ENCODE results near the gene CTSZ.

The CTSZ gene

GRCh38 chr20:59032023-59032712, 25.1 kb upstream of the CTSZ start, which contains the start of gene ATP5F1E:
TSS of gene ATP5F1E (minus strand) at chr20:59032335. CDS start at chr20:59032251, 84 bp downstream.
- peak; percentile 89 to 95 (median 90) for DNase-seq (ENCODE audit: low read depth in 4 of 4, low spot score in 1 of 4)

- DNase-seq (ENCODE audit: low read depth in 4 of 4, low spot score in 1 of 4): no peak
Measured at GRCh38 chr20:59031564-59032022, 24.5 kb upstream of the CTSZ start.

- DNase-seq (ENCODE audit: low read depth in 4 of 4, low spot score in 1 of 4): no peak
Measured at GRCh38 chr20:59030911-59031563, 24.0 kb upstream of the CTSZ start.

- no peak for DNase-seq (ENCODE audit: low read depth in 4 of 4, low spot score in 1 of 4)
Measured at GRCh38 chr20:59028812-59029211, 21.8 kb upstream of the CTSZ start.

GRCh38 chr20:59027741-59028320, 20.8 kb upstream of the CTSZ start:
- DNase-seq (ENCODE audit: low read depth in 4 of 4, low spot score in 1 of 4): no peak

DNA sequence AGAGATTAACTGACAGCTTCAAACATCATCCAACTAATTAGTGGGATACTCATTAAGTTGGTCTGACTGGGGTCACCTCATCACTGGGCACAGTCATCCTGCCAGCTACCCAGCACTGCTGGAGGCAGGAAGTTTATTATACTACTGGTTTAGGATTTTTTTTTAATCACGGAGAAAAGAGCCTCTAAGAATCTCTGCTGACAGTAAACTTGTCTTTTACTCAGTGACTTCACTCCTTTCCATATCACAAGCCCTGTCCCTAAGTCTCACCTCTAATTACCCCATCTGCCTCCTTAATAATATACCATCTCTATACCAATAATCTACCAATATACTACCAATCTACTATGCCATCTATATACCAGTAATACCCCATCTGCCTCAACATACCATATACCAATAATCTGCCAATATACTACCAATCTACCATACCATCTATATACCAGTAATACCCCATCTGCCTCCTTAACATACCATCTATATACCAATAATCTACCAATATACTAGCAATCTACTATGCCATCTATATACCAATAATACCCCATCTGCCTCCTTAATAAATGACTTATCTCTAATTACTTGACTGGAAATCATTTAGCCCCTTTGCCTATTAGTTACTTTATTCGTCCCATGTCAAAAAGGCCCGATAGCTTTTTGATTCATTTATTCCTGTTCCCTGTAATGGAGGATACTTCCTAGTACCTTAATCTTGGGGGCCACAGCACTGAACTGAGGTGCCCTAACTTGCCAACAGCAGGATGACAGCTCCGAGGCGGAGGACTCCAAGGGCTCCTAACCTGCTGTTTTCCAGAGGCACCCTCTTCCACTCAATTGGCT, 20.1 kb upstream of the CTSZ start:
- no peak for DNase-seq (ENCODE audit: low read depth in 4 of 4, low spot score in 1 of 4)

DNA sequence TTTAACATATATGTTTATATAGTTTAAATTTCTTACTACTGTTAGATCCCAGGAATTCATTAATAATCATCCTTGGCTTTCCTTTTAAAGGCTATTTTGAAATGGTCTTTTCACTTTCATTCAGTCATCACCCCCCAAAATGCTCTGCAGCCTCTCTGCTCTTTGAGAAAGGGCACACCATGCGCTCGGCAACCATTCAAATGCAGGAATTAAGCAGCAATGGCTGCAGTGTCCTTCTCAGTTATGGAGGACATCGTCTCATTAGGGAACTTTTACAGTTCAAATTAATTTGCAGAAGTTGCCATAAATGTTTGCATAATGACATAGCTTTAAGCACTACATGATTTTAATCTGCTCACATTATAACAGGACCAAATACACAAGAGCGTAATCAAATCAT, 18.5 kb upstream of the CTSZ start:
- no peak for DNase-seq (ENCODE audit: low read depth in 4 of 4, low spot score in 1 of 4)

- no peak for DNase-seq (ENCODE audit: low read depth in 4 of 4, low spot score in 1 of 4)
Measured at GRCh38 chr20:59025086-59025485, 18.0 kb upstream of the CTSZ start.

DNA sequence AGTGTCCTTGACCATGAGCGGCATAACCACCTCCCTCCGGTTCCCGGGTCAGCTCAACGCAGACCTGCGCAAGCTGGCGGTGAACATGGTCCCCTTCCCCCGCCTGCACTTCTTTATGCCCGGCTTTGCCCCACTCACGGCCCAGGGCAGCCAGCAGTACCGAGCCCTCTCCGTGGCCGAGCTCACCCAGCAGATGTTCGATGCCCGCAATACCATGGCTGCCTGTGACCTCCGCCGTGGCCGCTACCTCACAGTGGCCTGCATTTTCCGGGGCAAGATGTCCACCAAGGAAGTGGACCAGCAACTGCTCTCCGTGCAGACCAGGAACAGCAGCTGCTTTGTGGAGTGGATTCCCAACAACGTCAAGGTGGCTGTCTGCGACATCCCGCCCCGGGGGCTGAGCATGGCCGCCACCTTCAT, 17.1 kb upstream of the CTSZ start:
- no peak for DNase-seq (ENCODE audit: low read depth in 4 of 4, low spot score in 1 of 4)

DNA sequence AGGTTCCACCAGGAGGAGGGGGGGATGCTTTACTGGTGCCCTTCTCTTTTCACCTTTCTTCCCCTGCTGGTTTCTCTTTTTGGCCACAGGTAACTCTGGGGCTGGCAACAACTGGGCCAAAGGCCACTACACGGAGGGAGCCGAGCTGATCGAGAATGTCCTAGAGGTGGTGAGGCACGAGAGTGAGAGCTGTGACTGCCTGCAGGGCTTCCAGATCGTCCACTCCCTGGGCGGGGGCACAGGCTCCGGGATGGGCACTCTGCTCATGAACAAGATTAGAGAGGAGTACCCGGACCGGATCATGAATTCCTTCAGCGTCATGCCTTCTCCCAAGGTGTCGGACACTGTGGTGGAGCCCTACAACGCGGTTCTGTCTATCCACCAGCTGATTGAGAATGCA, 16.6 kb upstream of the CTSZ start:
- DNase-seq (ENCODE audit: low read depth in 4 of 4, low spot score in 1 of 4): no peak

GRCh38 chr20:59022754-59023153, 15.7 kb upstream of the CTSZ start:
- DNase-seq (ENCODE audit: low read depth in 4 of 4, low spot score in 1 of 4): no peak

DNA sequence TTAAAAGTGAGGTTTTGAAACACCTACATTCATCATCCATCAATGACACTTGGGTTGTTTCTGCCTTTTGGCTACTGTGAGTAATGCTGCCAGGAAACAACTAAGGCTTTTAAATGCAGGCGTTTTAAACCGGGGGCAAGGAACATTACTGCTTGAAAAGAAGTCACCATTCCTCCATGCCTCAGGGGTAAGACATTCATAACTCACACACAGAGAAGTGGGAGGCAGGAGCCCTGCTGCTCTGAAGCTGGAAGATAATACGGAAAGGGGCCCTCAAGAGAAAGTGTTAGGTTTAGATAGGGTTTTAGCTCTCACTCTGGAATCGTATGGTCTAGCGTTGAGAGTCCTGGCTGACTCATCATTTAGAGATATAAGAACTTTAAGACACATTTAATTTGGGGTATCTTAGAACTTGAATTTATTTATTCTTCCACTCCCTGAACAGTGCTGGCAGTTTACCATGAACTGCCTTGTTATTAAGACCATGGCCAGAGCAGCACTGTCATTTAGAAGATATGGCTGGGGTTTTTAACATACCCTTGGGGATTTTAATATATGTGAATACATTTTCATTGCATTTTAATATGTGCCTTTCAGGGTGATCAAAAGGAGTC, 14.0 kb upstream of the CTSZ start:
- no peak for DNase-seq (ENCODE audit: low read depth in 4 of 4, low spot score in 1 of 4)

DNA sequence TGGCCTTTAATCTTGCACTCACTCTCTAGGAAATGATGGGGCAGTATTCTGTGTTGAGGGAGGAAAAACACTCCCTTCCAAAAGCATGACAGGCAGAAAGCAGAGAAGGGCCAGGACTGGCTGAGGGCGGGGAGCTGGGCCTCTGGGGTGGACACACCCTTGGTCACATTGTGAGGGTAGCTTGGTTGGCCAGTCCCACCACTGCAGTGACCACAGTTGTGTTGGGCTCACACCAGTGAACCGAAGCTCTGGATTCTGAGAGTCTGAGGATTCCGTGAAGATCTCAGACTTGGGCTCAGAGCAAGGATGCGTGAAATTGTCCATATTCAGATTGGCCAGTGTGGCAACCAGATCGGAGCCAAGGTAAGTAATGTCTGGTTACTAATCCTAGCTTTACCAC, 12.2 kb upstream of the CTSZ start, which contains the start of gene TUBB1:
TSS of gene TUBB1 (plus strand) at position 213 of the 400 bp plus-strand sequence. CDS start at position 307, 94 bp downstream.
- DNase-seq (ENCODE audit: low read depth in 4 of 4, low spot score in 1 of 4): no peak

DNA sequence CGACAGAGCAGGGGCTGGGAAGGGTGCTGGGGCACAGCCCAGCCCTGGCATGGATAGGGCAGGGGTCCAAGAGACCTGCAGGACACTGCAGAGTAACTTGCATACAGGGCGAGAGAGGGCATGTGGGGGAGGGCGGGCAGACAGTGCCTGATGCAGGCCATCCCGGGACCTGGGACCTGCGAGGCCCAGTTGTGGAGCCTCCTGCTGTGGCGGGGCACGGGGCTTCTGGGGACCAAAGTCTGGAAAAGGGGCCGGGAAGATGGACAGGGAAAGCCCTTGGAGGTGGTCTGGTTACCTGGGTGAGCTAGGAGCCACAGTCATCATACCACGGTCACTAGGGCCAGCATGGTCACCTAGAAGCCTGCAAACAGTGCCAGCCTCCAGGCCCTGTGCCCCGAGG, 11.8 kb upstream of the CTSZ start:
- no peak for DNase-seq (ENCODE audit: low read depth in 4 of 4, low spot score in 1 of 4)

DNA sequence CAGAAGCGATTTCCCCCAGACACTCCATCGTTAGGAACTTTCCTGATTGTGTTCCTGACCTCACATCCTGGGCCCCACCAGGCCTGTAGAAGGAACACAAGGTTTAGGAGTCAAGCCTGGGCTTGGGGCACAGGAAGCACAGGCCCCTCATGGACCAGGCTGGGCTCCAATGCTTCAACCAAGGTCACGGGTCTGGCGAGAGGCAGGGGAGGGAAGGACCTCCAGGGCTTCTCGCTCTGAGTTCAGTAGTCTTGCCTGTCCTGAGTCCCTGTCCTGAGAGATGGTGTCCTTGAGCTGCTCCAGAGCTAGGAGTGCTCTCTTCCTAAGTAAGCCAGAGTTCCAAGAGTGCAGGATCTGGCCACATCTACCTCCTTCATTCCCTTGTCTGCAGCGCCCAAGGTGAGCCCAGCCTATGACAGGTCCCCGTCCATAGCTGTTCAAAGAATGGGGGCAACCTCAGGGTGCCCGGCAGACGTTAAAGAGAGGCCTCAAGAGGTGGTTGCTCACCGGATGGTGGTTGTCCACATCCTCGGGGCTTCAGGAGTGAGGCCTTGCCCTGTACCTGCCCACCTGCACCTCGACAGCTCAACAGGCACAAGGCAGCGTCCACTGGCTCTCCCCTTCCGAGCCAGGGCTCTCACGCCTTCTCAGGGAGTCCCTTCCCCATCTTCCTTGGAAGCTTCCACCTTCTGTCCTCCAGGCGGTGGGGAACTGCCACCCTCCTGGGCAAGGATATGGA, 10.6 kb upstream of the CTSZ start:
- DNase-seq (ENCODE audit: low read depth in 4 of 4, low spot score in 1 of 4): no peak

DNA sequence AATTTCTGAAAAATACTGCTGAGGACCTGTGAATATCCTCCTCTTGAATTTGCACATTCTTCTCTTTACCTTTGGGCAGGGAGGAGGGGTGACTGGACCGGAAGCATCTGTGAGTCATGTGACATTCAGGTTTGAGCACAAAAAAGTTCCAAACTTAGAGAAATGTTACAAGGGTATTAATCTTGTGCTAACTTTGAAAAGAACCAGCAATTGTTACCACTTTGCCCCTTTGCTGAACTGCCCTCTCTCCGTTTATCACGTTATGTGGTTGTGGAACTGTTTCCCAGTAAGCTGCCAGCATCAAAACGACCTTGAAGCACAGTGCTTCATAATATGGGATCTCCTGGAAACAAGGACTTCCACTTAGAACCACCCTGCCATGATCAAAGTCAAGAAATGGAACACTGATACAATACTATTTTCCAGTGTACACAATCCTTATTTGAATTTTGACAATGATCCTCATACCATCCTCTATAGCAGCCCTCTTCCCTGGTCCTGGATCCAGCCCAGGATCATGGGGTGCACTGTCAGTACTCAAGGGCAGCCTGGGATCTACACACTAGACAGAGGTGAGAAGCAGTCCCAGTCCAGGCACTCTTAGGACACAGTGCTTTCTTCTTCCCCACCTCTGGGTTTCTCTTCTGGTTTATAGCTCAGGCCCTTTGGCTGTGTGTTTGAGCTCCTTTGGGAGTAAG, 9.9 kb upstream of the CTSZ start:
- DNase-seq (ENCODE audit: low read depth in 4 of 4, low spot score in 1 of 4): no peak

DNA sequence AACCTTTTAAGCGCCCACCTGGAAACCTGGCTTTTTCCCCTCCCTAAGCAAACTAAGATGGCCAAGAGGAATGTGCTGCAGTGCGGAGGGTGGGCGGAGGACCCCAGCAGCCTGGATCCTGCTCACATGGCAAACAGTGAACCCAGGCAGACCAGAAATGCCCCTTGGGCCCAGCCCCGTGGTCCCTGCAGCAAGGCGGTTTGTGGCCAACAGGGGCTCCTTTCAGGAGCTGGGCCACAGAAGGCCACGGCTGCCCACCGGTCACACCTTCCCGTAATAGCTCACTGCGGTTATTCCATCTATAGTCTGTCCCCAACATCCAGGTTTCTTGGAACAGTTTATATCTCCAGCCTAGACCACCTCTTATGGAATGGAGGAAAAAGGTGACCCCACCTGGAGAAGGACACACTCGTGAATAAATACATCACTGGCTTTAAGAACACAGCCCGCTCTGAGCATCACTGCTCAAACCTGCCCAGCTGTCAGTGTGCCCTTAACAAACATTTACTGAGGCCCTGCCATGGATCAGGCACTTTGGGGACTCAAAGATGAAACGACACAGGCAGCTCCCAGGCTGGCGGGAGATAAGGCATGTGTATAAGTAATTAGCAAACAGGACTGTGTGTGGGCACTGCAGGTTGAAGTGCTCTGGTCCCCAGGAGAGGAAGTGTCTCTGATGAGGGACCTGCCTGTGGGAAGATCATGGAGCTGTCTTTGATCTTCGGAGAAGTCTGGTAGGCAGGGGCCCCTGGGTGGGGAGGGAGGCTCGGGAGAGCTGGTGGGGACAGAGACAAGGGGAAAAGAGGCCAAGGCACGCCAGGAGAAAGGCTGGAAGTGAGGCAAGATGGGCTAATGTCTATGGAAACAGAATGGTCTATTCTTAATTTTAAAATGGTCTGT, 9.0 kb upstream of the CTSZ start:
- DNase-seq (ENCODE audit: low read depth in 4 of 4, low spot score in 1 of 4): no peak

- DNase-seq (ENCODE audit: low read depth in 4 of 4, low spot score in 1 of 4): no peak
Measured at GRCh38 chr20:59015411-59015810, 8.4 kb upstream of the CTSZ start.

Data from stimulated activated CD4-positive, alpha-beta T cell treated with anti-CD3 and anti-CD28 coated beads, Interleukin-1b, Interleukin-23, amount 100 ng/mL, for 24 hours (primary cell).